Mammary epithelial cell (primary cell): ENCODE data around the gene ZNF839.

Experiments used
- EZH2 ChIP-seq: IDR thresholded peaks from 2 replicates; pipeline ENCODE4 v1.6.1; 2012; ENCODE audit warnings: low read length, inconsistent platforms, borderline replicate concordance
- TF ChIP-seq, protein P1 (sequence below), 2 donors: IDR thresholded peaks in 1 of 2; conservative IDR thresholded peaks in 1 of 2; 2 replicates each; pipeline ENCODE4 v1.5.1; 2011 to 2012; ENCODE audit warnings: inconsistent platforms in 2 of 2, low read length in 2 of 2, mild to moderate bottlenecking in 2 of 2, control low read depth in 1 of 2, low read depth in 1 of 2; ENCODE audit not compliant: insufficient read depth in 1 of 2; ENCODE audit errors: extremely low read depth in 1 of 2

- TF ChIP-seq, protein P1, sequence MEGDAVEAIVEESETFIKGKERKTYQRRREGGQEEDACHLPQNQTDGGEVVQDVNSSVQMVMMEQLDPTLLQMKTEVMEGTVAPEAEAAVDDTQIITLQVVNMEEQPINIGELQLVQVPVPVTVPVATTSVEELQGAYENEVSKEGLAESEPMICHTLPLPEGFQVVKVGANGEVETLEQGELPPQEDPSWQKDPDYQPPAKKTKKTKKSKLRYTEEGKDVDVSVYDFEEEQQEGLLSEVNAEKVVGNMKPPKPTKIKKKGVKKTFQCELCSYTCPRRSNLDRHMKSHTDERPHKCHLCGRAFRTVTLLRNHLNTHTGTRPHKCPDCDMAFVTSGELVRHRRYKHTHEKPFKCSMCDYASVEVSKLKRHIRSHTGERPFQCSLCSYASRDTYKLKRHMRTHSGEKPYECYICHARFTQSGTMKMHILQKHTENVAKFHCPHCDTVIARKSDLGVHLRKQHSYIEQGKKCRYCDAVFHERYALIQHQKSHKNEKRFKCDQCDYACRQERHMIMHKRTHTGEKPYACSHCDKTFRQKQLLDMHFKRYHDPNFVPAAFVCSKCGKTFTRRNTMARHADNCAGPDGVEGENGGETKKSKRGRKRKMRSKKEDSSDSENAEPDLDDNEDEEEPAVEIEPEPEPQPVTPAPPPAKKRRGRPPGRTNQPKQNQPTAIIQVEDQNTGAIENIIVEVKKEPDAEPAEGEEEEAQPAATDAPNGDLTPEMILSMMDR (conservative IDR thresholded peaks at IDR 0.05 in 1 of 2, IDR thresholded peaks at IDR 0.05 in 1 of 2; ENCODE audit: extremely low read depth in 1 of 2, insufficient read depth in 1 of 2, low read depth in 1 of 2, low read length in 2 of 2) = no peak
- no peak for TF ChIP-seq EZH2
Observed at GRCh38 chr14:102352213-102352612, 32.7 kb downstream of the ZNF839 start.
